Measurements from ENCODE around the gene USH2A. TPM values are rescaled to one million over a fixed set of nuclear protein-coding genes. Genes with fewer than 3 reads are reported as not detected.

The USH2A gene
- total RNA-seq, 1 experiment from 2014 or later = not detected

DNA sequence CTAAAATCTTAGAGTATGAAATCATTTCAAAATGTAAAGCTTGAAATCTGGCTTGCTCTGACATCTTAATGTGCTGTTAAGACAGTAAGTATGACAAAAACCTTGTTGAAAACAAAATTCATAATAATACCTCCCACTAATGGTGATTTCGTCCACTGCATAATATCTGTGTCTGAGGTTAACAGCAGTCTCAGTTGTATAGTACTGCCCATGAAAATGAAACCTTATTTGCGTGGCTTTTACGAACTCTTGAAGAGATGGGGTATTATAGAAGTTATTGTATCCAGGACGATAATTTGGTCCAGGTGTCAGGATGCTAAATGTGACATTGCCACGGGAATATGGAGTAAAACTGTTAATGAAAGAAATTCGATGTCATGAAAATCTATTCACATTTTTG lies 99.9 kb downstream of the USH2A start:
- H3K36me3 ChIP-seq (ENCODE audit: control insufficient read depth in 1 of 2, insufficient read depth in 2 of 2, low read length in 2 of 2) = no peaks in the 10 kb centered on the region
- no peaks in the 10 kb centered on the region for H4K20me1 ChIP-seq (ENCODE audit: insufficient read depth)
- no peak for TF ChIP-seq FOSL1 (IDR thresholded peaks at IDR 0.05; ENCODE audit: low read depth)
- TF ChIP-seq EZH2 (IDR thresholded peaks at IDR 0.05) = no peak
- no peak for TF ChIP-seq ZFX (IDR thresholded peaks at IDR 0.05)
- TF ChIP-seq CEBPB (IDR thresholded peaks at IDR 0.05; ENCODE audit: low read depth) = no peak
- TF ChIP-seq, protein P1, sequence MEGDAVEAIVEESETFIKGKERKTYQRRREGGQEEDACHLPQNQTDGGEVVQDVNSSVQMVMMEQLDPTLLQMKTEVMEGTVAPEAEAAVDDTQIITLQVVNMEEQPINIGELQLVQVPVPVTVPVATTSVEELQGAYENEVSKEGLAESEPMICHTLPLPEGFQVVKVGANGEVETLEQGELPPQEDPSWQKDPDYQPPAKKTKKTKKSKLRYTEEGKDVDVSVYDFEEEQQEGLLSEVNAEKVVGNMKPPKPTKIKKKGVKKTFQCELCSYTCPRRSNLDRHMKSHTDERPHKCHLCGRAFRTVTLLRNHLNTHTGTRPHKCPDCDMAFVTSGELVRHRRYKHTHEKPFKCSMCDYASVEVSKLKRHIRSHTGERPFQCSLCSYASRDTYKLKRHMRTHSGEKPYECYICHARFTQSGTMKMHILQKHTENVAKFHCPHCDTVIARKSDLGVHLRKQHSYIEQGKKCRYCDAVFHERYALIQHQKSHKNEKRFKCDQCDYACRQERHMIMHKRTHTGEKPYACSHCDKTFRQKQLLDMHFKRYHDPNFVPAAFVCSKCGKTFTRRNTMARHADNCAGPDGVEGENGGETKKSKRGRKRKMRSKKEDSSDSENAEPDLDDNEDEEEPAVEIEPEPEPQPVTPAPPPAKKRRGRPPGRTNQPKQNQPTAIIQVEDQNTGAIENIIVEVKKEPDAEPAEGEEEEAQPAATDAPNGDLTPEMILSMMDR (IDR thresholded peaks at IDR 0.05 in 2 of 3, conservative IDR thresholded peaks at IDR 0.05 in 1 of 3; ENCODE audit: borderline replicate concordance in 1 of 3, insufficient read depth in 1 of 3, low read depth in 2 of 3, low read length in 2 of 3) = no peak
- TF ChIP-seq SIN3A (IDR thresholded peaks at IDR 0.05; ENCODE audit: low read depth) = no peak
- TF ChIP-seq TCF7L2 (IDR thresholded peaks at IDR 0.05; ENCODE audit: borderline replicate concordance, extremely low read depth, insufficient read depth, insufficient read length) = no peak
- TF ChIP-seq JUND (IDR thresholded peaks at IDR 0.05) = no peak
- TF ChIP-seq, protein P2, sequence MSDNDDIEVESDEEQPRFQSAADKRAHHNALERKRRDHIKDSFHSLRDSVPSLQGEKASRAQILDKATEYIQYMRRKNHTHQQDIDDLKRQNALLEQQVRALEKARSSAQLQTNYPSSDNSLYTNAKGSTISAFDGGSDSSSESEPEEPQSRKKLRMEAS (IDR thresholded peaks at IDR 0.05) = no peak
- TF ChIP-seq, protein P3, sequence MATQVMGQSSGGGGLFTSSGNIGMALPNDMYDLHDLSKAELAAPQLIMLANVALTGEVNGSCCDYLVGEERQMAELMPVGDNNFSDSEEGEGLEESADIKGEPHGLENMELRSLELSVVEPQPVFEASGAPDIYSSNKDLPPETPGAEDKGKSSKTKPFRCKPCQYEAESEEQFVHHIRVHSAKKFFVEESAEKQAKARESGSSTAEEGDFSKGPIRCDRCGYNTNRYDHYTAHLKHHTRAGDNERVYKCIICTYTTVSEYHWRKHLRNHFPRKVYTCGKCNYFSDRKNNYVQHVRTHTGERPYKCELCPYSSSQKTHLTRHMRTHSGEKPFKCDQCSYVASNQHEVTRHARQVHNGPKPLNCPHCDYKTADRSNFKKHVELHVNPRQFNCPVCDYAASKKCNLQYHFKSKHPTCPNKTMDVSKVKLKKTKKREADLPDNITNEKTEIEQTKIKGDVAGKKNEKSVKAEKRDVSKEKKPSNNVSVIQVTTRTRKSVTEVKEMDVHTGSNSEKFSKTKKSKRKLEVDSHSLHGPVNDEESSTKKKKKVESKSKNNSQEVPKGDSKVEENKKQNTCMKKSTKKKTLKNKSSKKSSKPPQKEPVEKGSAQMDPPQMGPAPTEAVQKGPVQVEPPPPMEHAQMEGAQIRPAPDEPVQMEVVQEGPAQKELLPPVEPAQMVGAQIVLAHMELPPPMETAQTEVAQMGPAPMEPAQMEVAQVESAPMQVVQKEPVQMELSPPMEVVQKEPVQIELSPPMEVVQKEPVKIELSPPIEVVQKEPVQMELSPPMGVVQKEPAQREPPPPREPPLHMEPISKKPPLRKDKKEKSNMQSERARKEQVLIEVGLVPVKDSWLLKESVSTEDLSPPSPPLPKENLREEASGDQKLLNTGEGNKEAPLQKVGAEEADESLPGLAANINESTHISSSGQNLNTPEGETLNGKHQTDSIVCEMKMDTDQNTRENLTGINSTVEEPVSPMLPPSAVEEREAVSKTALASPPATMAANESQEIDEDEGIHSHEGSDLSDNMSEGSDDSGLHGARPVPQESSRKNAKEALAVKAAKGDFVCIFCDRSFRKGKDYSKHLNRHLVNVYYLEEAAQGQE (IDR thresholded peaks at IDR 0.05; ENCODE audit: low read depth) = no peak
- no peak for TF ChIP-seq EGR1 (IDR thresholded peaks at IDR 0.05; ENCODE audit: low read depth)
- TF ChIP-seq SP1 (IDR thresholded peaks at IDR 0.05; ENCODE audit: low read depth) = no peak
- TF ChIP-seq POLR2AphosphoS5 (IDR thresholded peaks at IDR 0.05; ENCODE audit: low read depth, low read length) = no peak
- ChIA-PET RAD21 (ENCODE audit: low non-redundant PET in 1 of 2, low total read pairs in 2 of 2, uncharacterized antibody in 2 of 2, unreplicated experiment in 2 of 2) (no interaction called here), POLR2A (no interaction called here), CTCF (no interaction called here)
- no peaks in the 10 kb centered on the region for H3K79me2 ChIP-seq (ENCODE audit: insufficient read depth, low read length)
- H3K27me3 ChIP-seq (ENCODE audit: insufficient read depth, low read length) = no peaks in the 10 kb centered on the region
- no peak overlapping the region for H3K27ac ChIP-seq (ENCODE audit: low read depth, low read length)
- no peak overlapping the region for H3K4me3 ChIP-seq (replicated peaks in 1 of 2; ENCODE audit: low read depth in 1 of 2, low read length in 2 of 2)
- no peak for ATAC-seq
- H3K9ac ChIP-seq (ENCODE audit: low read length) = no peak overlapping the region
- H3K4me1 ChIP-seq (ENCODE audit: control insufficient read depth in 1 of 2, insufficient read depth in 2 of 2, low read length in 2 of 2) = no peaks in the 10 kb centered on the region
- H3K9me3 ChIP-seq (ENCODE audit: control insufficient read depth in 1 of 2, insufficient read depth in 1 of 2, low read depth in 1 of 2, low read length in 2 of 2) = no peaks in the 10 kb centered on the region; a peak in 1 of 4 replicates
- no peak overlapping the region for H3K4me2 ChIP-seq (ENCODE audit: low read length)
- BruUV-seq (replicated peaks) = no TSS peak
- no peak for DNase-seq (ENCODE audit: low read depth, low spot score)
- intact Hi-C loops (cut with micrococcal nuclease) = no loop called here
- H2AFZ ChIP-seq (ENCODE audit: low read depth, low read length, poor library complexity, severe bottlenecking) = no peak overlapping the region
- H3K9me2 ChIP-seq (ENCODE audit: insufficient read depth) = no peaks in the 10 kb centered on the region

All from HCT116 (cell line).